Activated naive CD4-positive, alpha-beta T cell treated with anti-CD3 and anti-CD28 coated beads, Interleukin-2, amount 50 U/mL, for 16 hours (primary cell): ENCODE data around the gene MAP1B.

ENCODE experiments used
- DNase-seq: peaks from one replicate; pipeline ENCODE4 v3.0.0-alpha.2; 2020

MAP1B gene

DNA sequence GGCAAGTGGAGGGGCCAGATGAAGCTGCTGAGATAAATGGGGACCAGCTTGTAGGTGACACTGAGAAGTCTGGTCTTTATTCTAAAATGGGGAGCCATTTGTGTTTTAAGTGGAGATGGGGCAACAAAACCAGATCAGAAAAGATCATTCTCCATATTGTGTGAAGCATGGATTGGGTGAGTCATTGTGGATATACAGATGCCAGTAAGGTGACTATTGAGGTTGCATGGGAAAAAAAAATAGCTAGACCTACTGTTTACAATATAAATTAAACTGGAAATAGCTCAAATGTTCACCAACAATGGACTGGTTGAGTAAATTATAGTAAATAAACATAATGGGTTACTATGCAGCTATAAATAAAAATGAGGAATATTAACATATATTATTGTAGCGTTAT lies 5.4 kb upstream of the MAP1B start:
- no peak for DNase-seq

DNA sequence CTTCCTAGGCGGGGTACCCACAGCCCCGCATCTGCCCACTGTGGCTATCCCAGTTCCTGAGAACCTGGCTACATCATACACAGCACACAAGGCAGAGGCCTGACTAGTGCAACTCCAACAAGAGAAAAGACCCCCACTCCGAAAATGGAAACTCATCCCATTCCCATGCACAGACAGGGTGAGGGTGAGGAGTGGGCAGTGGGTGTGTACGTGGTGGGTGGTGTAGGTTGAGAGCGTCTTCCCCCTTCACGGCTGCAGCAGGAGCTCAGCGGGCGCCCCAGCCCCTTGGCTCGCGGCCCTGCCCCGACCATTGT lies 501 bp upstream of the MAP1B start:
- no peak for DNase-seq

DNA sequence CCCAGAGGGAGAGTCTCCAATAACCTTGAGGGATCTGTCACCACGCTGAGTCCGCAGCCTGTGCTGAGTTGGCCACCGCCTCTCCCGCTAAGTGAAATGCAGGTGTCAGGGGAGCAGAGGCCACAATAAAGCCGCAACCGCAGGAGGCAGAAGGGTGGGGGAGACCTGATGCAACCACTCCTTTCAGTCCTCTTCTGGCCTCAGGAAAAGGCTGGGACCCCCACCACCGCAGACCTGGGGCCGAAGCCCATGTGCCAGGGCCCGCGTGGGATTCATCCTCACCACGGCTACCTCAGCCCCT lies 576 bp downstream of the MAP1B start:
- no peak for DNase-seq

DNA sequence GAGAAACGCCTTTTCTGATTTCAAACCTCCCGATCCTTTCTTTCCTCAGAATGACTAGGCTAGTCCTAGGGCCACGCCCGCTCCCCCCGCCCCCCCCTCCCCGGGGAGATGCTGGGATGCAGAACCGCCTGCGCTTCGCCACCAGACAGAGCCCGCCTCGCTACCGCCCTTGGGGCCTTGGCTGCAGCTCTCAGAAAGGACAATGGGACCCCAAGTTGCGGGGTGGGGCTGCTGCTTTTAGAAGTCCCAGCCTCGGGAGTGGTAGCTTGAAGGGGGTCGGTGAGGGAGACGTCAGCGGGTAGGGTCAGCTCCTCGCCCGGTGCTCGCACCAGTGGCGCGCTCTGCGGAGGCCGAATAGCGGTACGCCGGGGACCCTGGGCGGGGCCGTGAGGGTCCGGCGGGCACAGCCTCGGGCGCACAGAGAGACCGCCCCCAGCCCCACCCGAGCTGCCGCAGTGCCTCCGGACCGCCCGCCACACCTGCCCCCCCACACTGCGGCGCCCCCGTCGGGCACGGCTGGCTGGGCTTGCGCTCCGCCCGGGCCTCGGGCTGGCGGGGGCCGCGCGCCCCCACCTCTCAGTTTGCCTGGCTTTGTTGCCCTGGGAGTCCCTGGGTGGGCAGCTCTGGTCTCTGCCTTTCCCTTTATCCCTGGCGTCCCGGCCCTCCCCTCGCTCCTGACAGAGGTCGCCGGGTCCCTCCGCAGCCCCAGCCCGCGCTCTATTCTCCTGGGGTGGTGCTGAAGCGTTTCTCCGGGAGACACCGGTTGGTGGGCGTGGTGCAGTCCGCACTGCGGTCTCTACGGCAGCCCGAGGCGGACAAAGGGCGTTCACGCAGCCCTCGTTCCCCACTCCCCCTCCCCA lies 1.2 kb downstream of the MAP1B start:
- DNase-seq = no peak

DNA sequence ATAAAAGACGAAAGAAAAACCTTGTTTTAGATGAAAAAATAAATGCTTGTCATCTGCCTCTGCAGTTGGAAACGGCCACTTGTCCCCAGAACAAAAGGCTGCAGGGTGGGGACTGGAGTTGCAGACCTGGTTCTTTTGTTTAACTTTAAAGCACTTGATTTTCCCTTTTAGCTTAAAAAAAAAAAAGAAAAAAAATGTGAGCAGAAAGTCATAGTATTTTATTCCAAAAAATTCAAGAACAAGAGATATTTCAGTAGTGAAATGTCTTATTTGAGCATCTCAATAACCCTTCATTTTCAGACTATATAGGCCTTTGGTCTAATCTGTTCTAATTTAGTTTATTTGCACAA lies 1.8 kb downstream of the MAP1B start:
- DNase-seq = no peak

DNA sequence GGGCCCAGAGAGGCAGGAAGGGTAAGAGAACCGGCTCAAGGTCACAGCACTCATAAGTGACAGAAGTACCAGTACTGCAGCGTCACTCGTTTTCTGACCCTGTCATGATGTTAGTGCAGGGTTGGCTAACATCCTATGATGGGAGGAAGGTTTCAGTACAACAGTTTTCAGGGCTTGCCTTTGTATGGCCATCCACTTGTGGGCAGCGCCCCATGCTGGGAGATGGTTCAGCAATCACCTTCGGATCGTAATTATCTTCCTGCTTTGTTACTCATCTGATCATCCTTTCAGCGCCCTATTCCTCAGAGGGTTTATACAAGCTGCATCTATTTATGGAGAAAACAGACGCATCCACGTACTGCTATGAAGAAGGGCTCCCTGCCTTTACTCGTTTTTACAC lies 2.4 kb downstream of the MAP1B start:
- DNase-seq = no peak

DNA sequence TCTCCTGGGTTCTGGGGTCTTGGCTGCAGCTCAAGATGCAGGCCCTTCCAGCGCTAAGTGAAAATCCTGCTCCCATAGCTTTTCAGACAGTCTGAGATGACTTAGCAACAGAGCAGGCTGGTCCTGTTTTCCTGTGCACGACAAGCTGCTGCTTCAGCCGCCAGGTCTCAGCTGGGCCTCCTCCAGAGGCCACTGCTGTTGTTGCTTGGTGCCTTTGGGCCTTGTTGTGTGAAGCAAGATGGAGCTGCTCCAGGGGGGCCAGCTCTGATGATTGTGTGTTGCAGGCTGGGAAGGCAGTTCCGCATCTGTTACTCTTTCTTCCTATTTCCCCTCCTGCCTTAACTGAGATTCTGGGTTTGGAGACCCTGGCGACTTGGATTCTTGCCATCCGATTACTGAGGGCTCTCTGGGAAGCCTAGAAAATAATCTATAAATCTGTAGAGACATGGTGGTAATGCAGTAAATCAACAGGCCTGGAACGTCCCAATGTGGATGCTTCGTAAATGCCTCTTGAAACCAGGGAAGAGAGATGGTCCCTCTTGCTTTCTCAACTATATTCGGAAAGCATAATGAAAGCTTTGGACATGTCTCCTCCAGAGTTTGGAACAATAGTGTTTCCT lies 3.2 kb downstream of the MAP1B start:
- DNase-seq = no peak

DNA sequence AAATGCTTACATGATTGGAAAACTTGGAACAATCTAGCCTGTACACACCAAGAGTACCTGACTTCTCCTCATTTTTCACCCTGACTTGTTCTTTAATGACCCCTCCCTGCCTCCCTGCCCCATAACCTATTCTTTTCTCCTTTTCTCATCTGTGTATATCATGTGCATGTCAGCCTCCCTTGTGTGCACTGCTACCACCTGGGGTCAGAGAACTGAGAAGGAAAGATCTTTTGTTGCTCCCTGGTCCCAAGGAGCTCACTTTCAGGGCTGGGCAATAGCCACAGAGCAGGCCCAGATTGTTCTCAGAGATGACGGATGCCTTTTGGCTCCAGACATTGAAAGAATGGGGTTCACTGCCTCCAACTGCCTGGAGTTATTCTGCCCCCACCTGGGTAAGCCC lies 5.1 kb downstream of the MAP1B start:
- DNase-seq = no peak

DNA sequence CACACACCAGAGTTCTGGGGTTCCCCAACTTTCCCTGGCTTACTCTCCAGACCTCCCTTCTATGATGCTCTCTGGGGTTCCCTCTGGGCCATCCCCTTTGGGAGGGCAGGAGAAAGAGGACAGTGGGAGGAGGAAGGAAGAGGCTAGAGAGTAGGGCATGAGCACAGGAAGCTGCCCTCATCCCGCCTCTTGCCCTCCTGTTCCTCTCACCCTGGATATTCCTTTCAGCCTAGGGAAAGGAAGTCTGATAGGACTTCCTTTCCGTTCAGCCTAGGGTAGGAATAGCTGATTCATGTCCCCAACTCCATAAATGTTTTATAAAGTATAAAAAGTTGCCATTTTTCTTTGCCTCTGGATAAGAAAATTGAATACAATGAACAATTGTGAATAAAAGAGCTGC lies 7.4 kb downstream of the MAP1B start:
- no peak for DNase-seq

DNA sequence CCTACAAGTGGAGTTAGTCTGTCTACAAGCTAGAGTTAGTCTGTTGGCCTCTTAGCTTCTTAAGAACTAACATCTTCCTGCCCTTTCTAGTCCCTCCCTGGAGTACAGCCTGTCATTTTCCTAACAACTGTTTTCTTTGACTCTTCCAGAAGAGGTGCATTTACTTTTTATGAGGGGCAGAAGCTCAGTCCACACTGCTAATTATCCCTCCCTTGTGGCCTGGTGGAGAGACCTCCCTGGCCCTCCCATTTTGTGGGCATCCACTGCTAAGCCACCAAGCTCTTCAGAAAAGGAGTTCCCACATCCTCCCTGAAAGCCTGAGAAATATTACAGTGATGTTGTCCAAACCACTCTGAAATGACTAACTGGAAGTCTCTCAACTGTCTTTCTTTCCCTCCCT lies 8.0 kb downstream of the MAP1B start:
- DNase-seq = no peak

DNA sequence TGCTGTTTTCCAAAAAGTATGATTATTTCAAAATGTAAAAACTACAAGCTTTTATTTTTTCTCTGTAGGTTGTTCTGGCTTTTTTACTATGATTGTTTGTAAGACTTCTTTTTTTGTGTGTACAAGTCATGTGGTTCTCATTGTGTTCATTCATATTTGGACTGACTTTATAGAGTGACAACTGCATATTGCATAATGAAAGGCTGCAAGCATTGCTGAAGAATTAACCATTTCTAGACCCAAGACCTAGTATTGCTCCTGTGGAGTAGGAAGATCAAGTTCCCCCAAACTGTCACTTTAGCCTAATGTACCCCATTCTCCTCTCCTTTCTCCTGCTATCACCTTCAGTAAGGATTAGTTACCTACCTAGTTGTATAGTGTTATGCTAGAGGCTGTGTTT lies 10.0 kb downstream of the MAP1B start:
- no peak for DNase-seq

DNA sequence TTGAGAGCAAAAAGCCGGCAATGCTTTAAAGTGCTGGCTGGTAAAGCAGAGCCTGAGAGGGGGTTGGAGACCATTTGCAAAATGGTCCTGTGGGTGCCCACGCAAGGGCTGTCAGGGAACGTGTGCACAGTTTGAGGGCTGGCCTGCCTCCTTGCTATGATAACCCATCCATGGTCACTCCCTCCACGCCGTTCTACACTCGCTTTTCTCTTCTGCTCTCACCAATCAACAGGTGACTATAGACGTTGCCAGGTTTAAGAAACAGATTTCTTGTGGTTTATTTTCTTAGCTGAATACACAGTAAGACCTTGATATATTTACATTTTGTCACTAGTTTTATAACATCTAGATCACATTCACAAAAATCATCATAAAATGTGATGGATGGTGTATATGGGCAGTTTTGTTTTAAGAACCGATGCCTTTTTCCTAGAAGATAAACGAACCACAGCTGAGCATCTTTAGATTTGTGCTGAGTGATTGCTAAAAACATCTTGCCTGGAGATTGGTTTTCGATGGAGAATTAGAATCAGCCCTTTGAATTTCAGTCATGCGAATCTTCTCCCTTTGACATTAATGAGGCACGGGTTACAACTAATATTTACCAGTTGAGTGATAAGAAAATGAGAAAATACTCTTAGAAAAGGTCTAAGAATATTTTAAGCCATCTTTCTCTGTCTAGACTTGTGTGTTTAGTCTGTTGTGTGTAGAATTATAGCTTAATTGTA lies 13.9 kb downstream of the MAP1B start:
- DNase-seq = no peak

DNA sequence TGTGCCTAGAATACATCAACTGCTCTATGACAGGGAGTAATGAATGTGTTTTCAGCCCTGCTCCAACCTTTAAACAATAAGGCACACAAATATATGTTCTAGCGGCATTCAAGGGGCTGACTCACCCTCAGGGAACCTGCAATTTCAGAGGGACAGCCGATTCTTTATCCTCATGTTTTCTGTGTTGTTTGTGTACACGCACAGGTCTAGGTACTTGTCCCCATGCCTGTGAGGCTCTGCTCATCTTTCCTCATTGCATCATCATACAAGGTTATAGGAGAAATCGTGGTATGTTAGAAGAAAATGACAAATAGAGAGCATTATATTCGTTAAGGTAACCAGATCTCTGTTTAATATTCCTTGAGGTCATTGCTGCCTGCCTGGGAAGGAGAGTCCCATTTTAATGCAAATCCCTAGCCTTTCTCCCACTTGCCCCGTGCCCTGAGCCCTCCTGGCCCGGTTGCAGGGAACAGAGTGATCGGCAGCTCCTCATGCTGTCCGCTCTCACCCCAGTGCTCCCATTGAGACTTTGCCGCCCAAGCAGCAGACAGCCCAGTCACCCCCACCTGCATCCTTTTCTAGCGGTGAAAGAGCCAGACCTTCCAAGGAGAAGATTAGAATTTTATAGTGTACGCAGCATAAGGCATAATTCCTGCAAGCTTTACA lies 14.6 kb downstream of the MAP1B start:
- no peak for DNase-seq

DNA sequence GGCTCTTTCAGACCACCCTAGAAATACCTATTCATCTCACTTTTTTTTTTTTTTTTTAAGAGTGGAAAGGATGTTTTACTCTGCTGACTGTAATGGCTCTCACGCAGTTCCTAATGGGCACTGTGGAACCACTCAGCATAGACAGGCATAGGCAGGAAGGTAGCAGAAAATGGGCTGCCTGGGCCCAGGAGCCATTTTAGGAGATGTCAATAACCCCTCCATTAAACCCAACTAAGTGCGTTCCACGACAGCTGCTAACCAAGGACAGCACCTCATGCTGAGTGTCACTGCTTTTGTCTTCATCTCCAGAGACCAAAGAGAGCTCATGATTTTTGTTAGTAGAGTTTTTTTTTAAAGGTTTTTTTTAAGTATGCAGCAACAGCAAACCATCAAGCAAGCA lies 15.3 kb downstream of the MAP1B start:
- no peak for DNase-seq

DNA sequence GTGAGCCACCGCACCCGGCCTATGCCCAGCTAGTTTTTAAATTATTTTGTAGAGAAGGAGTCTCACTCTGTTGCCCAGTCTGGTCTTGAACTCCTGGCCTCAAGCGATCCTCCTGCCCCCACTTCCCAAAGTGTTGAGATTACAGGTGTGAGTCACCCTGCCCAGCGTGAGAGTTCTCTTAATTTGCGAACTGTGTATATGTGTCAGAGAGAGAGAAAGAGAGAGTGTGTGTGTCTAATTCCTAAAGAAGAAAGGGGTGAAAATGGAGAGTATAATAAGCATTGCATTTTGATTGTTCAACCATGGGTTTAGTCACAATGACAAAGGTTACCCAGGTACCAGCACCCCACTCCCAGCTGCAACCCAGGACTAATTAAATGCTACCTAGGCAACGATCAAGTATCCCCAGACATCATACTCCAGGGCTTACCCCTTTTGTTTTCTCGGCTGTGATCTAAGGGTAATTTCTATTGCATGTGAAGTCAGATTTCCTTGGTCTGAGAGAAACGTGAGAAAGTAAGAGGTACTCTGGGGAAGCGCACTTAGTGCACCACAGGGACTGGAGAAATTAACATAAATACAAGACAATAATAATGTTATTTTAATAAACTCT lies 16.6 kb downstream of the MAP1B start:
- no peak for DNase-seq

DNA sequence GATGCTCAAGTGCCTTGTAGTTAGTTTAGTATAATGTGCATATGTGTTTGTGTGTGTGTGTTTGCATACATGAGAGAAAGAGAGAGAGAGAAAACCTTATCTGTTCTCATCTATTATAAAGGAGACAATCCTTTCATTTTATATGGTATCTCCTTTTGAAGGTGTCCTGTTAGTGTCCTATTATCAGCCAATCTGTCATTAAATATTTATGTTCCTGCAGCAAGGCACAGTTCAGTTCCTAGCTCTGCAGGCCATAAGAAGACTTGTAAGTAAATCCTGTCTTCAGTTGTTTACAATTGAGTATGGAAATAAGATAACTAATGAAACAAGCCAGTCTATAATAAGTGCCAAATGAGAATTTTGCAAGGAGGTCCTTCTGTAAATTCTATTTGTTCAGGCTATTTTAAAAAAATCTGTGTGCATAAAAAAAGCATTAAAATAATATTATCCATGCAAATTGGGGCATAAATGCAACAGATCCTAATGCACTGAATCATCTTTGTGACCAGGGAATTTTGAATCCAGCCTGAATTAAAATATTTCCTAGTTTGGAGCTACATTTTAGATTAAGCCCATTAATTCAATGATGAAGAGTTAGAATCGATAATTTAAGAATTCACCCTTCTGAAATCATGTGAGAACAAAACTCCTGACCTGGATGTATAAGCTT lies 18.1 kb downstream of the MAP1B start:
- DNase-seq = no peak

DNA sequence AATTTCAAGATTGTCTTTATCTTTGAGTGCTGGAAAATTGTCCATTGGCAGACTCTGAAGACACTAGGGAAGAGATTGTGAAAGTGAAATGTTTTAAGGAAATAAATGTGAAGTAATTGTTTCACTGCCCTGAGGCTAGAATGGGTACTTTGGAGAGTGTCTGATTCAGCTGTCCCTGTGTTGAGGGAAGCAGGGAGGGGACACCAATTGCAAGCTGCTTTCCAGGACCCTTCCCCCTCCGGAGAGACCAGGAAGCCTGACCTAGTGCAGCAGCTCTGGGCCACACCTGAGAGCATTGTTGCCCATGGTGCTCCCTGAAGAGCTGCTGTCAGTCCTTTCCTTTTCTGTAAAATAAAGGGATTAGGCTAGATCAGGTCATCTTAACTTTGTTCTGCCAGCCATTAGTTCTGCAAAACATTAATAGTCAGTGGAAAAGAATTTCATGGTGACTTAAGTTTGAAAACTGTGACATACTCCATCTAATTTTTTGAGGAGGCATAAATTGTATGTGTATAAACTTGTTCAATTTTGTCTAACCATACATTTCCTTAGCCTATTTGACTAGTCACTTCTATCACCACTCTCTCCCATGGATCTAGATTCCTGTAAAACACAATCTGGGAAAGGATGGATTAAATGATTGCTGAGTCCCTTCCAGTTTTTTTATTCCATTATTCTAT lies 18.8 kb downstream of the MAP1B start:
- no peak for DNase-seq

DNA sequence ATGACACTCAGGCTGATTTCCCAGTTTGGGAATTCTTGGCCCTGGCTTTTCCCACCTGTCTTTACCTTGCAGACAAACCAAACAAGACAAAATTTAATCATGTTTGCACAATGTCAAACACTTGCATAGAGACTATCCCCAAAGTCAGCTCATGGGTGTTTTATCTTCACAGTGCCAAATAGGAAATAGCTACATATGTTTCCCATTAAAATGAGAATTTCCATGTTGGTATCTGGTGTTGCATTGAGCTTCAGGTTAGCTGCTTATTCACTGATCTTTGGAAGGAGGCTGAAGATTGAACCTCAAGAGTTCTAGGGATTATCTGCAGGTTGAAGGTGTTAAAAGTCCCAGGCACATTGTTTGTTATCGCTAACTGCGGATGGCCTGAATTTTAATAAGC lies 19.5 kb downstream of the MAP1B start:
- DNase-seq = no peak

DNA sequence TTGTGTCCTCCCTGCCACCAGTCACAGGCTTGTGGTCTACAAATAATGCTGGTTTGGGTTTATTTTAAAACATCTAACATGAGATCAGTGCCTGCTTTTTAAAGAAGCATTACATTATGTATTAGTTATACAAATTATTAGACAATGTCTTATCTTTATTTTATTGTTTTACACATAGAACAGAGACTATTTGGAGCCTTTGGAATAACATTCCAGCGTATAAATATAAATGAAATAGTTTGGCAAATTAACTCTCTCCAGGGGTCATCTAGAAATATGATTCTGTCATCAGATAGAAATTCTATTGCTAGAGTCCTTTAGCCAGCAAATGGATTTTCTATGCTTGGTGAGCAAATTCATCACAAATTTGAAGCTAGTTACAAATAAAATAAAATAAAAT lies 22.4 kb downstream of the MAP1B start:
- no peak for DNase-seq

DNA sequence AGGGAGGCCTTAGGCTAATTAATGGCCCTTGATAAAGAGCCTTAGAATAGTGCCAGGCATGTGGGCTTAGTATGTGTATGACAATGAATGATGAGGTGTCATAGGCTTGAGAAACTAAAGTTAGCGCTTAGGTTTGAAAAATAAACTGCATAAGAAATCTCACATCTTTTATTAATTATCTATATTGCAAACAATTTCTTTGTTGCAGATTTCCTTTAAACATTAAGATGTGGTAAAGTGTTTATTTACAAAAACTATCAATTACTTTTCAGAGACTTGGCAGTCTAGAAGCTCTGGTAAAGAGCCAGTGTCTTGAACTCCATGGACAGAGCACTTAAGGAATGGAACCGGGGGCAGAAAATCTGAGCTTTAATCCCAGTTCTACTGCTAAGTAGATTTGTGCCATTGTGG lies 23.1 kb downstream of the MAP1B start:
- no peak for DNase-seq

DNA sequence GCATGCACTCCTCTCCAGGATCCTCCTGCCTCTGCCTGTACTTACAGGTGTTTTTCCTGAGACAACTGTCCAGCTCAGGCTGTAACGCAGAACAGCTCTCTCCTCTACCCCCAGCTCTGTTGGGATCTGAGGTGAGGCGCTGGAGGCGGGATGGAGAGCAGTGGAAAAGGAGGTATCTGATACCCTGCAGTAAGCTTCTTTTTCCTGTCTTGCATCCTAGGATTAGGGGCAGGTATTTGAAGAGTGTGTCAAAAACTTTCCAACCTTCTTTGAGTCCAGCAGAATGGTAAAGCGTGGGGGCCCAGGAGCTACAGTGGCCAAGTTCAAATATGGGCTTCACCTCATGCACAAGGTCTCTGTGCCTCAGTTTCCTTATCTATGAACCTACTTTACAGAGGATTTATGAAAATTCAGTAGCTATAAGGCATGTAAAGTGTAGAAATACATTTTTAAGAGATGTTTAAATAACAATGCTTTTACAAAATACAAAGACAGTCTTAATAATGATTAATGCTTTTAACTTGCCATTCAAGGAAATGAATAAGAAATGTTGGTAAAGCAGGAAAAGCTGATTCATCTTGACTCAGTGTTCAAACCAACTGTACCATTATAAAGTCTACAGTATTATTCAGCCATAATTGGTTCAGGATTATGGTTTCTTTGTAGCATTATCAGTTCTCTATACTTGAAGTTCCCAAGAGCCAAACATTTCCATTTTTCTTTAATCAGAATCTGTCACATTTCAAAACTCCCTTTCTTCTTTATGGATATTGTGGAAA lies 26.1 kb downstream of the MAP1B start:
- DNase-seq = no peak
